Measurements from ENCODE around the gene TCF4.

Gene TCF4

GRCh38 chr18:55316486-55317184 is 271.4 kb downstream of the TCF4 start:
- DNase-seq: peak; percentile 29

DNA sequence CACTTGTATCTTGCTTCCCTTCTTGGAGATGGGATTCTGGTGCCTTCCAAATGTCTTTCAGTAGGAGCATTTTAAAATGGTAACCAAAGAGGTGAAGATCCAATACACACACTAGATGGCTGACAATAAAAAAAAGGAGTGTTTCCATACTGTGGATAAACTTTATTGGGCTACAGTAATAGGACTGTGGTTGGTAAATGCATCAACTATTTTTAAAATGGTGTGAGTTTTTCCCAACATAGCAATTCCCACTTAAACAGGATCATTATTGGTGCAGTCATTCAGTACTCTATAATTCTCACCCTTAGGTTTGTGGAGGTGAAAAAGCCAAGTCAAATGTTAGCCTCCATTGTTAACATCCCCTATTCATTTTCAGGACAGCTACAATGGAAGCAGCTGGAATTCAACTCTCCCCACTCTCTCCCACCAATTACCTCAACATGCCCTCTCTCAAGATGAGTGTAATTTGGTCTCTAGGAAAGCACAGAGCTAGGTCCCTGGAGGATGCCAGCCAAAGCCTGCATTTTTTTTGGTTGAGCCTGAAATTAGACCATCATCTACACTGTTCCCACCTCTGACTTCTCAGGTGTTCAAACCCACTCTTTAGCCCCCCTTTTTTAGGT is 273.3 kb downstream of the TCF4 start:
- DNase-seq: no peak

GRCh38 chr18:55314031-55314430 is 274.0 kb downstream of the TCF4 start:
- no peak for DNase-seq

DNA sequence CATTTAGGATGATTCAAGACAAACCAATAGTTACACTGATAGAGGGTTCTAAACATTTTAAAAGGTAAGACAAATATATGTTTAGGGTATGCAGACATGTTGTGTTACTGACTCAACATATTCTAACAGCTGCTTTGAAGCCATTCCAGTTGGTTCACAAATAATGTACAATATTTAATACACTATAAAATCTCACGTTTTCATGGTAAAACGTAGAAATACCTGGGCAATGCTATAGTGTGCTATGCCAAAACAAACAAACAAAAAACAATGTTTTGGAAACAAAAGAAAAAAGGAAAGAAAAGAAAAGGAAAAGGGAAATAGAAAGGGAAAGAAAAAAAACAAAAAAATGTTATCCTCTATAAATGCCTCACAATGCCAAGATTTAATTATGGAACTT is 277.1 kb downstream of the TCF4 start:
- DNase-seq: no peak

DNA sequence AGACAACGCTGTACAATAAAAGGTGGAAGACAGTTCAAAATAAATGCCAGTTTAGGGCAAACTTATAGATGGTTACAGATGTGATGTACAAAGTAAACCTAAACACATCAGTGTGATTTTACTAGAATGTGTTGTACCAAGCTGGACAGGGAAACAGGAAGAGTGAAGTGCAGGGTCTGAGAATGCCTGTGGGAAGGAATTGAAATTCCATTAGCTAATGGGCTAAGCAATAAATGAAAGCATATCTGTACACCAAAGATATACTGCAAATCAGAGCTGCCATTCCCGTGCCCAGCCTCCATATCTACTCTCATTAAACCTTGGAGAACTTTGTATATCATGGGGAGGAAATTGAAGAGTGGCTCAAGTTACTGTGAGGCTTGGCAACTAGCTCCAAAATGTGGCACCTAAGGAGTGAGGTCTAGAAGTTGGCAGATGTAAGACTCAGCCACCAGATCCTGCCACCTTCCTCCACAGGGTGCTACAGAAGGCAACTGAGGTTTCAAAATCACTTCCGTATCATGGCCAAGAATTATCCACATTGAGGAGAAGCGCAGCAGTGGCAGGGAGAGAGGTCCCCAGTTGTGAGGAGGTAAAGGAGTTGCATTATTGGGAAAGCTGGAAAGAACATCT is 277.8 kb downstream of the TCF4 start:
- DNase-seq: no peak

- DNase-seq: no peak
Measured at GRCh38 chr18:55309249-55309648, 278.7 kb downstream of the TCF4 start.

GRCh38 chr18:55307505-55307904 is 280.5 kb downstream of the TCF4 start:
- no peak for DNase-seq

DNA sequence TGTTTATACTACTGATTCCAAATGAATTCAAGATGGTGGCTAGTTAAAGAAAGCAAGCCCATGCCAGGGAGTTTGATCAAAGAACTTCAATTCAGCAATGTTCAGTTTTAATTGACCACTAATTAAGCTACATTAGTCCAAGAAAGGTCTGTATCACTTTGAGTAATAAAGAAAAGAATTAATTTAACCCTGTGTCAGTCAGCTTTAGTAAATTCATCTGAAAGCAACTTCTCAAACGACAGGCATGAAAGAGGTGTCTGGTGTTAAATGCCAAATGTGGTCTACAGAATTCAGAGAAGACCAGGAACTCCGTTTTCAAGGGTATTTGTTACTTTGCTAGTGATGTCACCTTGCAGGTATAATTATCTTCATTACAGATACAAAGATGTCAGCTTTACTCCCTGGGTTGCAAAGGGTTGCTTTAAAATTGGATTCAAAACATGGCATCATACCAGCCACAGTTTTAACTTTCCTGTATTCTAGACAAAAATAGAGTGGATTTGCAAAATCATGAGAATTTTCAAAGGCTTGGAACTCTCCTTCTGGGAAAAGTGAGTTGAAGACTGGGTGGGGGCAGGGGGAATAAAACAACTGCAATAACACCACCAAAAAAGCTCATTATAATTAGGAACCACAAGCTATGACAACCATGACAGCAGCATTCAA is 281.5 kb downstream of the TCF4 start:
- DNase-seq: no peak

DNA sequence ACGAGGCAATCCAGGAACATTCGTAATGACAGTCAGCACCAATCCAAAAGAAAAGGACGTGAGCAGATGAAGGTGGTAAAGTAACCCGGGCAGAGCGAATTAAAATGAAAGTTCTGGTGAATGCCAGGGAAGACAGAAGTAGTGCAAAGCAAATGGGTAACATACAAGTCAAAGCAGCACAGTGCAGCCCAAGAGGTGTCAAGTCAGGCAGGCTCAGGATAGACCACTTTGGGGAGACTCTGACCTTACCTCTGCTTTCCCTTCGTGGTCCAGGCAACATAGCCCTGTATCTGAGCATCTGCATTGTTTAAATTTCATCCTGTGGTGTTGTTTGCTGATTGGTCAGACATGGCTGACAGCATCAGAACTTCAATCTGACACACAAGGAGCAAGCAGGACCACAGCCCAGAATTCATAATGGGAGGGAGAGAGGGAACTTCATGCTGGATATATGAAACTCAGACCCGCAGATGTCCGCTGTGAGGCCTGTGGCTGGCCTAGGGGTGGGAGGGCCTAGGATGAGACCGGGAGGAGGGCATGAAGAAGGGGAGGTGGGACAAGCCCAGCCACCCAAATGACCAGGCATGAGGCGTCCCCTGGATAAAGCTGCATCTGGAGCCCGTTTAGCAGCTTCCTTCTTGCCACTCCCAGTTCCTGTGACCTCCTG is 285.7 kb downstream of the TCF4 start:
- peak; percentile 58 for DNase-seq

DNA sequence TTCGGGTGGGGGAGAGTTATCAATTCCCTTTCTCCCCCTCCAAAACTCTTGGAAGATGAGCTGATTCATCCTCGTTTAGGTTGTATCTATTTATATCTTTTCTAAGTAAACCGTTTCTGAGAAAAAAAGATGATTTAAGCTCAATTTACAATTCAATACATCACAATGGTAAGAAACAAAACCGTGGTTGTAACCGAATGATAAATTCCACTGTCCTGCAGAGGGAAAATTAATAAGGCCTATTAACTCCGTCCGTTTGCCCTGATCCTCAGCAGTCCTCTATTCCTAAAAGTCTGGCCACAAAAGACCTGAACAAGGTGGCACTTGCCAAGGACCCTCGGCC is 286.2 kb downstream of the TCF4 start:
- DNase-seq: peak; percentile 39

- peak; percentile 54 for DNase-seq
Measured at GRCh38 chr18:55300936-55301531, 287.0 kb downstream of the TCF4 start.

DNA sequence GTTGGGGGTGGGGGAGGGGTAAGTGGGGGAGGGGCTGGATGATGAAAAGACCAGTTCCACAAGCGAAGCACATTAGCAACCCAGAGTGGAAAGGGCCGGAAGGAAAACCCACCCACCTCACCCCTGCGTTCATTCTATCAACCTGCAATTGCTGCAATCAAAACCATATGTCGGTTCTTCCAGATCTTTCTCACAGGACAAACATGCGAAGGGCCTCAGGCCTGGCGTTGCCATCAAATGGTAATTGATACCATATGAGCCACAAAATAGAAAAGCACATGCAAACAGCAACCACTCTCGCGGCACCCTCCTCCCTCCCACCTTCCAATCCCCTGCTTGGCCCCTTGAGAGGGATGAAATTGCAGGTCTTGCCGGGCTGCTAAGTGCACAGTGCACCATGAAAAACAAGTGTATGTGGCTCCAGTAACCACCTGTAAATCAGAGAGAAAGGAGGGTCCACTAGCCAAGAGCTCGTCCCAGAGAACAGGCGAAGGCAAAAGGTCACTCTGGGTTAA is 287.5 kb downstream of the TCF4 start:
- peak; percentile 94 for DNase-seq

DNA sequence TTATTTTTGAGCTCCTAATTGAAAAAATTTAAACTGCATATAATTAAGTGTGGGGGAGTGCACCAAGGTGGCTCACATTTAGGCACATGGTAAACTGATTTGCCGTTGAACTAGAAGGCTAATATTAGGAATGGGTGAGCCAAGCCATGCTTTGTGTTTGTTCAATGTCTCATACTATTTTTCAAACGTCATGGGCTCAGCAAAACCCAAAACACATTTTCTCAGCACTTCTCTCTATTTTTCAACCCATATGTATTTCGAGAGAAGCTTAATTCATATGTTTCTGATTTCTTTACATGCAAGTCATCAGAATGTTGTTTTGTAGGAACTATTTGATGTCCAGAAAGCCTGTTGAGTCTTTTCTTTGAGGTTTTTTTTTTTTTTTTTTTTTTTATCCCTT is 291.2 kb downstream of the TCF4 start:
- DNase-seq: peak; percentile 67

GRCh38 chr18:55296115-55296514 is 291.9 kb downstream of the TCF4 start:
- DNase-seq: no peak

DNA sequence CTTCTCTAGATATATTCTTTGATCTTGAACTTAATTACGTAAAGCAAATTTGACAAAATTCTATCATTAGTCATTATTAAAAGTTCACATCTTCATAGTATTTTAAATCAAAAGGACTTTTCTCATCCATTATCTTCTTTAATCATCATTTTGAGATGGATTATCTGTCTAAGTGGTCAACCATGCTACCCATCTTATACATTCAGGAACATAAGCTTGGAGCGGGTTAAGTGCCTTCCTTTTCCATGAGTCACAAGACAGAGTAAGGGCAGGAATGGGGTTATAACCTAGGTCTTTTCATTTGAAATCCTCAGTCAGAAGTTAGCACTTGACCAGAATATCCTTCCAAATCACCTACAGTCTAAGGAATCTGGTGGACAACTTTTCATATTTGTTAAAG is 297.1 kb downstream of the TCF4 start:
- DNase-seq: peak; percentile 56

- no peak for DNase-seq
Measured at GRCh38 chr18:55289775-55290174, 298.2 kb downstream of the TCF4 start.

DNA sequence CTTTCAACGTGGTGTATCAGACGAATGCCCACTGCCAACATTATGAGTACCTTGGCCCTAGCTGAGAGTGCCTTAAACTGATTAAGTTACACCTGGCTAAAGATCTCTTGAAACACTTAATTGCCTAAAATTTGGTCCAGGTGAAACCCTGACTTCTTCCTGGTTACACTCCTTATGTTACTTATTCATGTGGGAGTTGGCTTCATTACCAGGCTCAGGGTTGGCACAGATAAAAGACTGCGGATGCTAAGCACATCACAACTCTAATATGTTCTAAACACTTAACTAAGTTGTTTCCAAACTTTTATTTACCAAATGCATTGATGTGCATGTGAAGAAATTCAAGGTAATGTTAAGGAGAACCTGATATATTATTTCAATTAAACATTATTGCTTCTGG is 298.9 kb downstream of the TCF4 start:
- no peak for DNase-seq

- no peak for DNase-seq
Measured at GRCh38 chr18:55287935-55288868, 299.8 kb downstream of the TCF4 start.

DNA sequence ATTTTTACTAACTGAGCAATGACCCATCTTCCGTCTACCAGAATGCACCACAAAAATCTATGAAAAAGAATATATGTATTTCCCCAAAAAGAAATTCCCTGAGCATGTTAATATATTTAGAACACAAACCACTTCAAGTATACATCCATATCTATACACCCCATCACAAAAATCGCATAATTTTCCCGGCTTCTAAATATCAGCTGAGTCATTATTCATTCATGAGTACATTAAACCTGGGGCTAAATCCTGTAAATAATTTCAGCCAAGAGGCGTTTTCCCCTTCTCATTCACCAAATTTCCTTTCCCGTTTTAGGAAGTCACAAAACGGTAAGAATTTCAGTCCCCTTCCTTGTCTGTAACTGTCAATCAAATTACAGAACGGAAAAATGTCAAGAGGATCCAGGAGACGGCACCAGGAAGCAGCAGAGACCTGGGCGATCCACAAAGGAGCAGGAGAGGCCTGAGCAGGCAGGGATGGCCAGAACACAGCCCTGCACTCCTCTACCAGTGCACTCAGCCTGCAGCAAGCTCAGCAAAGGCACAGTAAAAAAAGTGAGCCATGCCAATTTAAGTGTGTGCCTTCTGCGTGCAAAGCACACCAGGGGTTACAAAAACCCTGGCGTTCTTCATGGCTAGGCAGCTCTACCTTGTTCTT is 300.7 kb downstream of the TCF4 start:
- DNase-seq: no peak

DNA sequence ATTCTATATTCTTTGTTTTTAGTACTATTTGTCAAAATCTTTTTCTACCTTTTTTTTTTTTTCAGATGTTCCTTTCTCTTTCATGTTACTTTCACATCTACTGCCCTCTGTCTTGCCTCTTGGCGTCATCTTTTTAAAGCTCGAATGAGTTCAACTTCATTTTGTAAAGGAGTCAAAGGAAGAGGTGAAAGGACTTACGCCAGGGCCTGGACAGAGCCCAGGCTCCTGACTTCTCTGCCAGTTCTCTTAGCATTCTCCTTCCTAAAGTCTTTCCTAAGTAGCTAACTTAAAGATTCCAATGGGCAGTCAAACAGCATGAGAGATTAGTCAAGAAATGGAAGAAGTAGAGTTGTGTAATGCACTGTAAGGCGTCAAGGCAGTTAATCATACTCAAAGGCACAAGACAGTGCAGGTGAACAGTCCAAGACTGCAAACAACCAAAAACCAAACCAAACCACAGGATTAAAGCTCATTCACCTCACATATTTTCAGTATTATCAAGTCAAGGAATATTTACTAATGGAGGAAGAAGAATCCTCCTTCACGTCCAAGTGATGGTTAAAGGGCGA is 301.7 kb downstream of the TCF4 start:
- DNase-seq: no peak

DNA sequence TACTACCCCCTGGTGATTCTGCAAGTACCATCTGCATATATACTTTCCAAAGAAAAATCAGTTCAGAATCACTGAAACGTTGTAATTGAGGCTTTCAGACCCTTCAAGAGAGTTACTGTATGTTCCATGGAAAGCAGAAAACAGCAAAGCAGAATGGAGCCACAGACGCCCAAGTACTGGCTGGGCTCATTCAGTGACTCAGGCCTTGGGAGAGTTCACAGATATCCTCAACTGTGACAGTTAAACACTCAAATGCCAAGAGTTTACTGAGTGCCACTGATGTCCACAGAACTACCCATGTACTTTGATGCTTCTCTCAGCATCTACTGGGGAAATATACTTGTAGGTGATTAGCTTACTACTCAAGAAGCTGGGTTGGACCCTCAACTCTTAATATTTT is 303.4 kb downstream of the TCF4 start:
- DNase-seq: no peak
